A673 (cell line): ENCODE data around the gene C3orf49. TPM values are rescaled to one million over a fixed set of nuclear protein-coding genes. Genes with fewer than 3 reads are reported as not detected.

Source experiments
- BruUV-seq: library from RNA; stranded (reverse); fragments of 400-500 nt; replicated peaks from 2 replicates; lab custom pipeline; 2021; lab: Mats Ljungman, UMichigan
- CTCF ChIA-PET: fragments of 300-600 bp; sonication (Branson Sonifier 250); formaldehyde crosslinking; loops from one replicate; lab custom pipeline; 2022; ENCODE audit warnings: antibody characterized with exemption; lab: Charles Lee
- POLR2A ChIA-PET: fragments of 300-600 bp; sonication (Branson Sonifier 250); formaldehyde crosslinking; loops from one replicate; lab custom pipeline; 2022; ENCODE audit warnings: antibody characterized with exemption; ENCODE audit not compliant: low non-redundant PET; lab: Charles Lee
- DNase-seq: peaks from one replicate; pipeline ENCODE4 v3.0.0-alpha.2; 2015; ENCODE audit warnings: low spot score
- H3K27ac ChIP-seq: fragments of 200-600 bp; sonication (generic); 2 replicates; pipeline ENCODE4 v1.5.1; 2016; ENCODE audit warnings: mixed run types, low read depth, mild to moderate bottlenecking, mixed read lengths, antibody characterized with exemption, low read length; ENCODE audit not compliant: poor library complexity, severe bottlenecking
- H3K27me3 ChIP-seq: fragments of 200-600 bp; sonication (generic); replicated peaks from 2 replicates; pipeline ENCODE4 v1.6.1; 2017; ENCODE audit warnings: mixed run types, low read depth, mild to moderate bottlenecking, mixed read lengths, antibody characterized with exemption, low read length; ENCODE audit not compliant: insufficient read depth, poor library complexity
- H3K36me3 ChIP-seq: fragments of 200-600 bp; sonication (generic); 2 replicates; pipeline ENCODE4 v1.6.1; 2016; ENCODE audit warnings: mixed run types, mild to moderate bottlenecking, mixed read lengths, antibody characterized with exemption, low read length; ENCODE audit not compliant: insufficient read depth, poor library complexity, severe bottlenecking
- H3K4me1 ChIP-seq: fragments of 200-600 bp; sonication (generic); 2 replicates; pipeline ENCODE4 v1.6.1; 2017; ENCODE audit warnings: mixed run types, mild to moderate bottlenecking, mixed read lengths, antibody characterized with exemption, low read length; ENCODE audit not compliant: insufficient read depth, poor library complexity, severe bottlenecking
- H3K4me3 ChIP-seq: fragments of 200-600 bp; sonication (generic); 2 replicates; pipeline ENCODE4 v1.5.1; 2016; ENCODE audit warnings: low read depth, mixed run types, mild to moderate bottlenecking, mixed read lengths, low read length; ENCODE audit not compliant: poor library complexity, severe bottlenecking
- H3K9me3 ChIP-seq: fragments of 200-600 bp; sonication (generic); 2 replicates; pipeline ENCODE4 v1.6.1; 2016; ENCODE audit warnings: mixed run types, low read depth, mild to moderate bottlenecking, mixed read lengths, antibody characterized with exemption, low read length; ENCODE audit not compliant: poor library complexity, severe bottlenecking
- CTCF ChIP-seq: fragments of 300-800, 200-600 bp; sonication (generic); conservative IDR thresholded peaks from 2 replicates; pipeline ENCODE4 v1.5.1; 2017; ENCODE audit warnings: low read depth, mild to moderate bottlenecking, antibody characterized with exemption, low read length, moderate library complexity, mixed read lengths
- EZH2 ChIP-seq: fragments of 200-600 bp; sonication (generic); IDR thresholded peaks from 2 replicates; pipeline ENCODE4 v1.6.1; 2017; ENCODE audit warnings: borderline replicate concordance, low read depth, mild to moderate bottlenecking, mixed read lengths, antibody characterized with exemption, low read length; ENCODE audit not compliant: poor library complexity, severe bottlenecking
- intact Hi-C: fragments of 100-400 bp; cut with micrococcal nuclease; formaldehyde crosslinking; loops from one replicate; pipeline ENCODE4 v1.10.0; 2022; ENCODE audit not compliant: unreplicated experiment
- total RNA-seq: library from RNA; stranded (reverse); gene quantifications from 2 replicates; pipeline ENCODE4 v1.2.3, GENCODE V29; 2021

The C3orf49 gene
- total RNA-seq, 1 experiment from 2014 or later: not detected

GRCh38 chr3:63892773-63893352, 73.8 kb downstream of the C3orf49 start:
- BruUV-seq: no TSS peak
- ChIA-PET POLR2A (no interaction called here), CTCF (no interaction called here)
- H3K4me1 ChIP-seq: no peaks in the 10 kb centered on the region
- no peaks in the 10 kb centered on the region for H3K9me3 ChIP-seq
- intact Hi-C loops: no loop called here
- no peak overlapping the region for H3K27ac ChIP-seq
- TF ChIP-seq EZH2 (no peak), CTCF (no peak)
- no peaks in the 10 kb centered on the region for H3K36me3 ChIP-seq
- no peaks in the 10 kb centered on the region for H3K27me3 ChIP-seq
- H3K4me3 ChIP-seq: no peak overlapping the region
- no peak for DNase-seq

- H3K27me3 ChIP-seq: no peaks in the 10 kb centered on the region
- DNase-seq: no peak
- H3K27ac ChIP-seq: no peak overlapping the region
- ChIA-PET CTCF (interaction anchor here (0.6 kb wide), 1 partner anchor 284 kb away, joined by 3 read pairs; no protein-coding TSS in a partner anchor), POLR2A (no interaction called here)
- BruUV-seq: no TSS peak
- H3K4me3 ChIP-seq: no peak overlapping the region
- TF ChIP-seq CTCF (no peak), EZH2 (no peak)
- no peaks in the 10 kb centered on the region for H3K9me3 ChIP-seq
- intact Hi-C loops: no loop called here
- no peaks in the 10 kb centered on the region for H3K36me3 ChIP-seq
- H3K4me1 ChIP-seq: no peaks in the 10 kb centered on the region
These were observed 76.5 kb downstream of the C3orf49 start for GRCh38 chr3:63895422-63896189.

GRCh38 chr3:63896332-63897030, 77.4 kb downstream of the C3orf49 start:
- intact Hi-C loops: no loop called here

More at GRCh38 chr3:63896332-63897030, 77.4 kb downstream of the C3orf49 start:
- CTCF ChIA-PET: no interaction called here
- no peak for DNase-seq
- Histone ChIP-seq H3K9me3 (no peaks in the 10 kb centered on the region), H3K4me1 (no peaks in the 10 kb centered on the region), H3K27me3 (no peaks in the 10 kb centered on the region), H3K4me3 (no peak overlapping the region), H3K27ac (no peak overlapping the region), H3K36me3 (no peaks in the 10 kb centered on the region)
- no TSS peak for BruUV-seq
- TF ChIP-seq CTCF (no peak), EZH2 (no peak)
- POLR2A ChIA-PET: no interaction called here

Other genes starting within 250 kb of the C3orf49 start
- not detected in 2 replicates for gene SNTN, start 166.6 kb upstream of the C3orf49 start, total RNA-seq
- 37.3 and 41.4 TPM in 2 replicates for gene THOC7, start 44.5 kb downstream of the C3orf49 start, total RNA-seq
- gene ATXN7, start 44.6 kb downstream of the C3orf49 start, total RNA-seq: 11.3 and 13.8 TPM in 2 replicates
- not detected in 2 replicates for gene SCAANT1, start 93.1 kb downstream of the C3orf49 start, total RNA-seq
- 65.3 and 66.5 TPM in 2 replicates for gene PSMD6, start 204.2 kb downstream of the C3orf49 start, total RNA-seq